ENCODE results near the gene TRIM16.
"Not testable (repeated sequence)": the region's sequence is repeated elsewhere in the genome, so short reads cannot be mapped to it uniquely, and the experiment has no call there.

DNA sequence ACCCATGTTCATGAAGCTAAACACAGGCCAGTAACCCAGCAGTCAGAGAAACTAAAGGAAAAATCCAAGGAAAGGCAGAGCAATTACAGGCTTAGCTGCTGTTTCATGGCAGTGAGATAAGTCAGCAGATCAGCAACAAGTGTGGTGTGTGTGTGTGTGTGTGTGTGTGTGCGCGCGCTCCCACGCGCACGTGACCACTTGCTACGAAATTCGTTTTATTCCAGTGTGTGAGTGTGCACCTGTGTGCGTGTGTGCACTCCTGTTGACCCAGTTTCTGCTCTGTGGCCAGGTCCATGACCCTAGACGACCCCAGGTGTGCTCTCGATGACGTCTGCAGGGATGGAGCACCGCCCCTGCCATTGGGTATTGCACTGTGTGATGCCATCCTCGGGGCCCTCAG lies 46.4 kb upstream of the TRIM16 start:
- TF ChIP-seq, protein P1, sequence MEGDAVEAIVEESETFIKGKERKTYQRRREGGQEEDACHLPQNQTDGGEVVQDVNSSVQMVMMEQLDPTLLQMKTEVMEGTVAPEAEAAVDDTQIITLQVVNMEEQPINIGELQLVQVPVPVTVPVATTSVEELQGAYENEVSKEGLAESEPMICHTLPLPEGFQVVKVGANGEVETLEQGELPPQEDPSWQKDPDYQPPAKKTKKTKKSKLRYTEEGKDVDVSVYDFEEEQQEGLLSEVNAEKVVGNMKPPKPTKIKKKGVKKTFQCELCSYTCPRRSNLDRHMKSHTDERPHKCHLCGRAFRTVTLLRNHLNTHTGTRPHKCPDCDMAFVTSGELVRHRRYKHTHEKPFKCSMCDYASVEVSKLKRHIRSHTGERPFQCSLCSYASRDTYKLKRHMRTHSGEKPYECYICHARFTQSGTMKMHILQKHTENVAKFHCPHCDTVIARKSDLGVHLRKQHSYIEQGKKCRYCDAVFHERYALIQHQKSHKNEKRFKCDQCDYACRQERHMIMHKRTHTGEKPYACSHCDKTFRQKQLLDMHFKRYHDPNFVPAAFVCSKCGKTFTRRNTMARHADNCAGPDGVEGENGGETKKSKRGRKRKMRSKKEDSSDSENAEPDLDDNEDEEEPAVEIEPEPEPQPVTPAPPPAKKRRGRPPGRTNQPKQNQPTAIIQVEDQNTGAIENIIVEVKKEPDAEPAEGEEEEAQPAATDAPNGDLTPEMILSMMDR (IDR thresholded peaks at IDR 0.05) = not testable (repeated sequence)
- not testable (repeated sequence) for TF ChIP-seq POLR2A, POLR2AphosphoS5 (IDR thresholded peaks at IDR 0.05)
